ENCODE results near the gene ATF4.
"Not testable (repeated sequence)": the region's sequence is repeated elsewhere in the genome, so short reads cannot be mapped to it uniquely, and the experiment has no call there.

The ATF4 gene

DNA sequence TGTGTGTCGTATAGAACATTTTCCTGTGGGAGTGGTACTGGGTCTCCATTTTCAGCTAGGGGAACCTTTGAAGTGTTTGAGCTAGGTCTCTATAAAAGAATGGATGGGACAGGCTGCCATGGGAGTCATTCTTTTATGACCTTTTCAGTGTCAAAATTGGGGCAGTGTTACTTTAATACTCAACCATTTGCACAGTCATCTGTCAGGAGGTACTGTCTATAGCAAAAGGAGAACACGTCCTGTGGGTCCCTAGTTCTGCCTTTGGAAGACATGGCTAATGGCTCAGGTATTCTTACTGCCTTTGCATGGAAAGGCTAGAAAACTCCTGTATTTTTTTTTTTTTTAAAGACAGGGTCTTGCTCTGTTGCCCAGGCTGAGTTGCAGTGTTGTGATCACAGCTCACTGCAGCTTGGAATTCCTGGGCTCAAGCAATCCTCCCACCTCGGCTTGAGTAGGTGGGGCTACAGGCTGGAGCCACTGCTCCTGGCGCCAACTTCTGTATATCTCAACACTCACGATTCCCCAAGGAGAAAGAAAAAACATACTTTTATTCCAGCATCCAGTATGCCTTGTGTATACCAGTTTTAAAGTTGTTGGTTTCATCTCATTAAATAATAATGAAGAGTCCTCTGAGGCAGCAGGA lies 2.1 kb upstream of the ATF4 start:
- H3K4me3 ChIP-seq (ENCODE audit: insufficient read depth, low read length, poor library complexity, severe bottlenecking), result no peak overlapping the region
- H3K9me2 ChIP-seq (replicated peaks; ENCODE audit: insufficient read depth, low read length), result no peaks in the 10 kb centered on the region
- peaks cover 31% of the 10 kb centered on the region for H3K36me3 ChIP-seq (ENCODE audit: low read length)
- H2AFZ ChIP-seq (ENCODE audit: low read depth, low read length, severe bottlenecking), result no peak overlapping the region
- H3K9me3 ChIP-seq (ENCODE audit: insufficient read depth, low read length), result no peaks in the 10 kb centered on the region
- H3K4me2 ChIP-seq (ENCODE audit: low read depth, low read length, poor library complexity, severe bottlenecking), result peak overlapping the region; percentile 68
- H3K27me3 ChIP-seq (ENCODE audit: low read length), result no peaks in the 10 kb centered on the region
- H3K79me2 ChIP-seq (ENCODE audit: insufficient read depth, low read length), result peaks cover 51% of the 10 kb centered on the region
- no peak for TF ChIP-seq EZH2phosphoT487 (conservative IDR thresholded peaks at IDR 0.05; ENCODE audit: low read length)
- TF ChIP-seq, protein P1, sequence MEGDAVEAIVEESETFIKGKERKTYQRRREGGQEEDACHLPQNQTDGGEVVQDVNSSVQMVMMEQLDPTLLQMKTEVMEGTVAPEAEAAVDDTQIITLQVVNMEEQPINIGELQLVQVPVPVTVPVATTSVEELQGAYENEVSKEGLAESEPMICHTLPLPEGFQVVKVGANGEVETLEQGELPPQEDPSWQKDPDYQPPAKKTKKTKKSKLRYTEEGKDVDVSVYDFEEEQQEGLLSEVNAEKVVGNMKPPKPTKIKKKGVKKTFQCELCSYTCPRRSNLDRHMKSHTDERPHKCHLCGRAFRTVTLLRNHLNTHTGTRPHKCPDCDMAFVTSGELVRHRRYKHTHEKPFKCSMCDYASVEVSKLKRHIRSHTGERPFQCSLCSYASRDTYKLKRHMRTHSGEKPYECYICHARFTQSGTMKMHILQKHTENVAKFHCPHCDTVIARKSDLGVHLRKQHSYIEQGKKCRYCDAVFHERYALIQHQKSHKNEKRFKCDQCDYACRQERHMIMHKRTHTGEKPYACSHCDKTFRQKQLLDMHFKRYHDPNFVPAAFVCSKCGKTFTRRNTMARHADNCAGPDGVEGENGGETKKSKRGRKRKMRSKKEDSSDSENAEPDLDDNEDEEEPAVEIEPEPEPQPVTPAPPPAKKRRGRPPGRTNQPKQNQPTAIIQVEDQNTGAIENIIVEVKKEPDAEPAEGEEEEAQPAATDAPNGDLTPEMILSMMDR (IDR thresholded peaks at IDR 0.05; ENCODE audit: insufficient read depth, low read length, poor library complexity, severe bottlenecking), result no peak
- H3K9ac ChIP-seq (ENCODE audit: low read length), result peak overlapping the region; percentile 99
- H3F3A ChIP-seq (ENCODE audit: insufficient read depth), result peaks cover 52% of the 10 kb centered on the region
- peaks cover 11% of the 10 kb centered on the region; the same call in 1 of the 2 replicates for H4K20me1 ChIP-seq (ENCODE audit: low read depth, low read length)
- peak overlapping the region; percentile 90; the same call in 1 of the 2 replicates for H3K27ac ChIP-seq (ENCODE audit: low read depth, low read length)

DNA sequence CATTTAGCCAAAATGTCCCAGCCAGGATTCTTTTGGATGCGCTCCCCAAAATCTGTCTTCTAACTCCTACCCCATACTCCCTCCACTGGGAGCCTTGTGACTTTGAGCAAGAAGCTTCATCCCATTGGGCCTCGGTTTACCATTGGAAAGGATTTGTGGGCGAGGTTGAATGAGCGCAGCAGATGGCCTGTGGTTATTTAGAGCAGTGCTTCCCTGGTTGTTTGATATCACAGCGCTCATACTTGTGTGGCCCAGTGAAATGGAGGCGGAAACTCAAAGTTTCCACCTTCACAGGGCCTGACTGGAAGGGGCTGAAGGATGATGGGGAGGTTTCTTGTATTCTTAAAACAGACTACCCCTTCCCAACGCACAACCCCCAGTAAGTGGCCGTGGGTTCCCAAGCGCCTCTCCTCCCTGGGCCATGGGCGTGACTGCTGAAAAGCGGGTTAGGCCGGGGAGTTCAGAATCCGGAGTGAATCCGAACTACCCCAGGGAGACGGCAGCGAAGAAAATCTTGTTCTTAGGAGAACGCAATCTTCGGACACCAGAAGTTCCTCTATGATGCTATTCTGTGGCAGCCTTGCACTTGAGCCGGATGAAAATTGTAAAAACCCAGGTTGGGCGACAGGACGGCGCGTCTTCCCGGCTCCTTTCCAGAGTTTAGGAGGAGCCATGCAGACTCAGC lies 1.2 kb upstream of the ATF4 start:
- Histone ChIP-seq H4K20me1 (ENCODE audit: low read depth, low read length) (peaks cover 11% of the 10 kb centered on the region; the same call in 1 of the 2 replicates), H3F3A (ENCODE audit: insufficient read depth) (peaks cover 58% of the 10 kb centered on the region), H3K27me3 (ENCODE audit: low read length) (no peaks in the 10 kb centered on the region), H3K9ac (ENCODE audit: low read length) (peak overlapping the region; percentile 99), H3K27ac (ENCODE audit: low read depth, low read length) (peak overlapping the region; percentile 90), H3K9me2 (replicated peaks; ENCODE audit: insufficient read depth, low read length) (no peaks in the 10 kb centered on the region), H2AFZ (ENCODE audit: low read depth, low read length, severe bottlenecking) (no peak overlapping the region), H3K4me2 (ENCODE audit: low read depth, low read length, poor library complexity, severe bottlenecking) (peak overlapping the region; percentile 68), H3K4me3 (ENCODE audit: insufficient read depth, low read length, poor library complexity, severe bottlenecking) (peak overlapping the region; percentile 87), H3K9me3 (ENCODE audit: insufficient read depth, low read length) (no peaks in the 10 kb centered on the region), H3K79me2 (ENCODE audit: insufficient read depth, low read length) (peaks cover 46% of the 10 kb centered on the region), H3K36me3 (ENCODE audit: low read length) (peaks cover 28% of the 10 kb centered on the region)
- TF ChIP-seq EZH2phosphoT487 (conservative IDR thresholded peaks at IDR 0.05; ENCODE audit: low read length), result no peak
- TF ChIP-seq, protein P1 (IDR thresholded peaks at IDR 0.05; ENCODE audit: insufficient read depth, low read length, poor library complexity, severe bottlenecking), result no peak

DNA sequence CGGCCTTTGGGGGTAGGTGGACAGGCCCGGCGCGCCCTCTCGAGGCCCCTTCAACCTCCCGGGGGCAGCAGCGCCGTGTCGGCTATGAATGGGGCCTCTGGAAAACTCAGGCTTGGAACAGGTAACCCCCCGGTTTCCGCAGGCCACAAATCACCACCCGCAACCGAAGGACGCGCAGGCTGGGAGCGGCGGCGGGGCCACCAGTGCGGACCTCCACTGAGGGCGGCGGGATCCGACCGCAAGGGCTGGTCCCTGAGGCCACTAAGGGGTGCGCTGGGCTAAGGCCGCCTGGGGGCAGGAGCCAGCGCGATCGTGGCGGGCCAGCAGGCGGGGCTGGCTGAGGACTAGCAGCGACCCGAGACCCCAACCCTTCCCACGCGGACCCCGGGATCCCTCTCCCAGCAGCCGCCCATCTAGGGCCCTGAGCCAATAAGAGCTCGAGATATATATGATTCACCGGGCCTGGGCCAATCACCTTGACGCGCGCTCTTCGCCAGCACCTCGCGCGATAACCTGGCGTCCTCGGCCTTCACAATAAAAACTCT lies 609 bp upstream of the ATF4 start:
- no peaks in the 10 kb centered on the region for H3K9me3 ChIP-seq (ENCODE audit: insufficient read depth, low read length)
- peaks cover 11% of the 10 kb centered on the region; the same call in 1 of the 2 replicates for H4K20me1 ChIP-seq (ENCODE audit: low read depth, low read length)
- peaks cover 64% of the 10 kb centered on the region for H3F3A ChIP-seq (ENCODE audit: insufficient read depth)
- peak overlapping the region; percentile 99 for H3K9ac ChIP-seq (ENCODE audit: low read length)
- no peak overlapping the region for H2AFZ ChIP-seq (ENCODE audit: low read depth, low read length, severe bottlenecking)
- H3K4me2 ChIP-seq (ENCODE audit: low read depth, low read length, poor library complexity, severe bottlenecking), result peak overlapping the region; percentile 68
- H3K27me3 ChIP-seq (ENCODE audit: low read length), result no peaks in the 10 kb centered on the region
- H3K9me2 ChIP-seq (replicated peaks; ENCODE audit: insufficient read depth, low read length), result no peaks in the 10 kb centered on the region
- H3K36me3 ChIP-seq (ENCODE audit: low read length), result peaks cover 23% of the 10 kb centered on the region
- TF ChIP-seq EZH2phosphoT487 (conservative IDR thresholded peaks at IDR 0.05; ENCODE audit: low read length), result no peak
- TF ChIP-seq, protein P1 (IDR thresholded peaks at IDR 0.05; ENCODE audit: insufficient read depth, low read length, poor library complexity, severe bottlenecking), result peak; percentile 41
- peak overlapping the region; percentile 90 for H3K27ac ChIP-seq (ENCODE audit: low read depth, low read length)
- H3K4me3 ChIP-seq (ENCODE audit: insufficient read depth, low read length, poor library complexity, severe bottlenecking), result peak overlapping the region; percentile 87
- H3K79me2 ChIP-seq (ENCODE audit: insufficient read depth, low read length), result peaks cover 40% of the 10 kb centered on the region

DNA sequence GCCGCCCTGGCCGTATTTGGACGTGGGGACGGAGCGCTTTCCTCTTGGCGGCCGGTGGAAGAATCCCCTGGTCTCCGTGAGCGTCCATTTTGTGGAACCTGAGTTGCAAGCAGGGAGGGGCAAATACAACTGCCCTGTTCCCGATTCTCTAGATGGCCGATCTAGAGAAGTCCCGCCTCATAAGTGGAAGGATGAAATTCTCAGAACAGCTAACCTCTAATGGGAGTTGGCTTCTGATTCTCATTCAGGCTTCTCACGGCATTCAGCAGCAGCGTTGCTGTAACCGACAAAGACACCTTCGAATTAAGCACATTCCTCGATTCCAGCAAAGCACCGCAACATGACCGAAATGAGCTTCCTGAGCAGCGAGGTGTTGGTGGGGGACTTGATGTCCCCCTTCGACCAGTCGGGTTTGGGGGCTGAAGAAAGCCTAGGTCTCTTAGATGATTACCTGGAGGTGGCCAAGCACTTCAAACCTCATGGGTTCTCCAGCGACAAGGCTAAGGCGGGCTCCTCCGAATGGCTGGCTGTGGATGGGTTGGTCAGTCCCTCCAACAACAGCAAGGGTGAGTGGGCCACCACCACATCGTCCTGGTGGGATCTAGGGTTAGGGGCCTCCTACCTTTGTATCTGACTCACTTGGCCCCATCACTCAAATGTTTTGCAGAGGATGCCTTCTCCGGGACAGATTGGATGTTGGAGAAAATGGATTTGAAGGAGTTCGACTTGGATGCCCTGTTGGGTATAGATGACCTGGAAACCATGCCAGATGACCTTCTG lies 934 bp downstream of the ATF4 start:
- H3F3A ChIP-seq (ENCODE audit: insufficient read depth), result peaks cover 80% of the 10 kb centered on the region
- H3K9me3 ChIP-seq (ENCODE audit: insufficient read depth, low read length); H3K27me3 ChIP-seq (ENCODE audit: low read length); H3K9me2 ChIP-seq (replicated peaks; ENCODE audit: insufficient read depth, low read length); H2AFZ ChIP-seq (ENCODE audit: low read depth, low read length, severe bottlenecking): not testable (repeated sequence)
- H3K4me3 ChIP-seq (ENCODE audit: insufficient read depth, low read length, poor library complexity, severe bottlenecking), result peak overlapping the region; percentile 87
- H3K36me3 ChIP-seq (ENCODE audit: low read length), result peaks cover 19% of the 10 kb centered on the region
- peaks cover 38% of the 10 kb centered on the region for H3K79me2 ChIP-seq (ENCODE audit: insufficient read depth, low read length)
- H4K20me1 ChIP-seq (ENCODE audit: low read depth, low read length), result peaks cover 11% of the 10 kb centered on the region; the same call in 1 of the 2 replicates
- H3K9ac ChIP-seq (ENCODE audit: low read length), result peak overlapping the region; percentile 99
- peak overlapping the region; percentile 90 for H3K27ac ChIP-seq (ENCODE audit: low read depth, low read length)
- peak overlapping the region; percentile 64 for H3K4me2 ChIP-seq (ENCODE audit: low read depth, low read length, poor library complexity, severe bottlenecking)

DNA sequence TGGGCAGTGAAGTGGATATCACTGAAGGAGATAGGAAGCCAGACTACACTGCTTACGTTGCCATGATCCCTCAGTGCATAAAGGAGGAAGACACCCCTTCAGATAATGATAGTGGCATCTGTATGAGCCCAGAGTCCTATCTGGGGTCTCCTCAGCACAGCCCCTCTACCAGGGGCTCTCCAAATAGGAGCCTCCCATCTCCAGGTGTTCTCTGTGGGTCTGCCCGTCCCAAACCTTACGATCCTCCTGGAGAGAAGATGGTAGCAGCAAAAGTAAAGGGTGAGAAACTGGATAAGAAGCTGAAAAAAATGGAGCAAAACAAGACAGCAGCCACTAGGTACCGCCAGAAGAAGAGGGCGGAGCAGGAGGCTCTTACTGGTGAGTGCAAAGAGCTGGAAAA lies 1.7 kb downstream of the ATF4 start:
- peak overlapping the region; percentile 87 for H3K4me3 ChIP-seq (ENCODE audit: insufficient read depth, low read length, poor library complexity, severe bottlenecking)
- H3K4me2 ChIP-seq (ENCODE audit: low read depth, low read length, poor library complexity, severe bottlenecking), result peak overlapping the region; percentile 64
- peaks cover 11% of the 10 kb centered on the region; the same call in 1 of the 2 replicates for H4K20me1 ChIP-seq (ENCODE audit: low read depth, low read length)
- peaks cover 81% of the 10 kb centered on the region for H3F3A ChIP-seq (ENCODE audit: insufficient read depth)
- H3K9me2 ChIP-seq (replicated peaks; ENCODE audit: insufficient read depth, low read length); H3K27me3 ChIP-seq (ENCODE audit: low read length); H2AFZ ChIP-seq (ENCODE audit: low read depth, low read length, severe bottlenecking); H3K9me3 ChIP-seq (ENCODE audit: insufficient read depth, low read length): not testable (repeated sequence)
- peaks cover 38% of the 10 kb centered on the region for H3K79me2 ChIP-seq (ENCODE audit: insufficient read depth, low read length)
- peak overlapping the region; percentile 90 for H3K27ac ChIP-seq (ENCODE audit: low read depth, low read length)
- peak overlapping the region; percentile 99 for H3K9ac ChIP-seq (ENCODE audit: low read length)
- H3K36me3 ChIP-seq (ENCODE audit: low read length), result peaks cover 19% of the 10 kb centered on the region

Measured in SU-DHL-6 (cell line).